Testis (tissue), 3 donors: ENCODE data around the gene RFT1. TPM values are rescaled to one million over a fixed set of nuclear protein-coding genes. Genes with fewer than 3 reads are reported as not detected.

Source experiments
- DNase-seq: peaks from one replicate; pipeline ENCODE4 v3.0.0-alpha.2; 2019
- H3K27ac ChIP-seq, 2 donors: fragments of 200-600 bp; sonication (generic); one replicate each; pipeline ENCODE4 v1.5.1; 2019
- H3K27me3 ChIP-seq: fragments of 200-600 bp; sonication (generic); one replicate; pipeline ENCODE4 v1.5.1; 2019
- H3K36me3 ChIP-seq: fragments of 200-600 bp; sonication (generic); one replicate; pipeline ENCODE4 v1.5.1; 2017; ENCODE audit warnings: low read depth; ENCODE audit errors: missing control alignments
- H3K4me1 ChIP-seq: fragments of 200-600 bp; sonication (generic); one replicate; pipeline ENCODE4 v1.5.1; 2019
- H3K4me3 ChIP-seq, 2 donors: fragments of 200-600 bp; sonication (generic); one replicate each; pipeline ENCODE4 v1.5.1; 2017 to 2019
- H3K9me3 ChIP-seq: fragments of 200-600 bp; sonication (generic); one replicate; pipeline ENCODE4 v1.5.1; 2017
- POLR2A ChIP-seq: fragments of 450-650 bp; IDR thresholded peaks from one replicate; pipeline ENCODE4 v1.6.1; 2017; ENCODE audit warnings: antibody characterized with exemption, mild to moderate bottlenecking, moderate library complexity
- WGBS, 2 donors: methylation state at CpG; one replicate each; pipeline ENCODE4 v1.1.5; 2018; 5-methylcytosine and 5-hydroxymethylcytosine counted together
- intact Hi-C: fragments of 100-400 bp; cut with DNase I; formaldehyde crosslinking; loops from one replicate; pipeline ENCODE4 v1.15.1; 2023; ENCODE audit warnings: low total_unique reads
- polyA plus RNA-seq: library from polyadenylated mRNA; stranded (reverse); fragments of 350-450 nt; fragmentation: Illumina TruSeq; extraction: RNeasy Lipid Tissue Mini Kit (QIAGEN cat#74804); gene quantifications from one replicate; pipeline ENCODE4 v1.2.3, GENCODE V29; 2014; ENCODE audit warnings: low read depth, low replicate concordance; ENCODE audit not compliant: insufficient read depth
- total RNA-seq, 2 donors: library from RNA; depleted of rRNA; stranded (reverse); fragments of >200 nt; gene quantifications; one replicate each; pipeline ENCODE4 v1.2.3, GENCODE V29; 2016
- TF ChIP-seq, protein P1 (sequence below), 3 experiments: fragments of 450-650 bp in 2 of 3; fragments of 200-600 bp in 1 of 3; sonication (generic) in 1 of 3; IDR thresholded peaks; one replicate each; pipeline ENCODE4 v1.5.1; 2016 to 2019; ENCODE audit warnings: antibody characterized with exemption in 3 of 3, mild to moderate bottlenecking in 2 of 3, moderate library complexity in 1 of 3

RFT1 gene
- total and polyA plus RNA-seq, 3 donors from 2014 or later: 27.2 to 36.8 (median 33.9) TPM

DNA sequence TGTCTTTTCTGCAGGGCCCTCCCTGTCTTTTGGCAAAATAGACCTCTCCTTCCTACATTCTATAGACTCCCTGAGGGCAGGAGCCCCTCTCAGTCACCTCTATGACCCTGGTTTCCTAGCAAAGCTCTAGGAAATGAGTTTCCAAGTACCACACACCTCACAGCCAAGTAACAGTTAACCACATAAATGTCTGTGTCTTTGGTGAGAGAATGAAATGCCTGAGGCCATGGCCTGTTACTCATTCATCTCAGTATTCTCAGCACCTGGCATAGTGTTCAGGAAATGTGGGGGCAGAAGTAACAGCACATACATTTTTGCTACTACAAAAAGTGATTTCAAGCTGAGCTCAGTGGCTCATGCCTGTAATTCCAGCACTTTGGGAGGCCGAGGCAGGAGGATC is 21.0 kb downstream of the RFT1 start:
- Histone ChIP-seq H3K4me3 (no peak overlapping the region), H3K27ac (no peak overlapping the region), H3K4me1 (peaks cover 31% of the 10 kb centered on the region), H3K27me3 (no peaks in the 10 kb centered on the region), H3K36me3 (no peaks in the 10 kb centered on the region), H3K9me3 (no peaks in the 10 kb centered on the region)
- TF ChIP-seq, protein P1, sequence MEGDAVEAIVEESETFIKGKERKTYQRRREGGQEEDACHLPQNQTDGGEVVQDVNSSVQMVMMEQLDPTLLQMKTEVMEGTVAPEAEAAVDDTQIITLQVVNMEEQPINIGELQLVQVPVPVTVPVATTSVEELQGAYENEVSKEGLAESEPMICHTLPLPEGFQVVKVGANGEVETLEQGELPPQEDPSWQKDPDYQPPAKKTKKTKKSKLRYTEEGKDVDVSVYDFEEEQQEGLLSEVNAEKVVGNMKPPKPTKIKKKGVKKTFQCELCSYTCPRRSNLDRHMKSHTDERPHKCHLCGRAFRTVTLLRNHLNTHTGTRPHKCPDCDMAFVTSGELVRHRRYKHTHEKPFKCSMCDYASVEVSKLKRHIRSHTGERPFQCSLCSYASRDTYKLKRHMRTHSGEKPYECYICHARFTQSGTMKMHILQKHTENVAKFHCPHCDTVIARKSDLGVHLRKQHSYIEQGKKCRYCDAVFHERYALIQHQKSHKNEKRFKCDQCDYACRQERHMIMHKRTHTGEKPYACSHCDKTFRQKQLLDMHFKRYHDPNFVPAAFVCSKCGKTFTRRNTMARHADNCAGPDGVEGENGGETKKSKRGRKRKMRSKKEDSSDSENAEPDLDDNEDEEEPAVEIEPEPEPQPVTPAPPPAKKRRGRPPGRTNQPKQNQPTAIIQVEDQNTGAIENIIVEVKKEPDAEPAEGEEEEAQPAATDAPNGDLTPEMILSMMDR (IDR thresholded peaks at IDR 0.05): no peak
- no peak for TF ChIP-seq POLR2A
- WGBS, 2 donors: 56 to 59% methylated on average over 1 of the region's 1 CpG
- intact Hi-C loops: no loop called here
- DNase-seq: no peak

DNA sequence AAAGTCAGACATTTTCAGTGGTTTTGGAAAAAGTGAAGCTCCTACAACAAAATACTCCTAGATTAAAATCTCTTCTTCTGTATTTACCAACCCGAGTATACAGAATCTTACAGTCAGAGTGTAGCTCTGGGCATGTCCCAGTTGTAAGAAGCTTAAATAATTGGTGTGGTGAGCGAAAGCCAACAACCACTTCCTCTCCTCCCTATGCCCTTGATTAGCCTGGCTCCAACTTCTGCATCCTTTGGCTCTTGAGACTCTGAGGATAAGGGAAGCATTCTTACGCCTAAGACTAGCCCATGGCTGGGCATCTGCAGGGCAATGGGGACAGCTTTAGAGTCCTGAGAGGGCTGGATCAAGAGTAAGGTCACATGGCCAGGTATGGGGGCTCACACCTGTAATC is 25.5 kb downstream of the RFT1 start:
- intact Hi-C loops: no loop called here
- H3K4me3 ChIP-seq: no peak overlapping the region
- DNase-seq: no peak
- no peak overlapping the region for H3K27ac ChIP-seq
- WGBS, 2 donors: 54 to 63% methylated on average over 3 of the region's 3 CpGs
- peaks cover 8% of the 10 kb centered on the region for H3K4me1 ChIP-seq
- H3K27me3 ChIP-seq: no peaks in the 10 kb centered on the region
- no peaks in the 10 kb centered on the region for H3K9me3 ChIP-seq
- no peaks in the 10 kb centered on the region for H3K36me3 ChIP-seq
- TF ChIP-seq, protein P1 (IDR thresholded peaks at IDR 0.05): no peak
- no peak for TF ChIP-seq POLR2A

DNA sequence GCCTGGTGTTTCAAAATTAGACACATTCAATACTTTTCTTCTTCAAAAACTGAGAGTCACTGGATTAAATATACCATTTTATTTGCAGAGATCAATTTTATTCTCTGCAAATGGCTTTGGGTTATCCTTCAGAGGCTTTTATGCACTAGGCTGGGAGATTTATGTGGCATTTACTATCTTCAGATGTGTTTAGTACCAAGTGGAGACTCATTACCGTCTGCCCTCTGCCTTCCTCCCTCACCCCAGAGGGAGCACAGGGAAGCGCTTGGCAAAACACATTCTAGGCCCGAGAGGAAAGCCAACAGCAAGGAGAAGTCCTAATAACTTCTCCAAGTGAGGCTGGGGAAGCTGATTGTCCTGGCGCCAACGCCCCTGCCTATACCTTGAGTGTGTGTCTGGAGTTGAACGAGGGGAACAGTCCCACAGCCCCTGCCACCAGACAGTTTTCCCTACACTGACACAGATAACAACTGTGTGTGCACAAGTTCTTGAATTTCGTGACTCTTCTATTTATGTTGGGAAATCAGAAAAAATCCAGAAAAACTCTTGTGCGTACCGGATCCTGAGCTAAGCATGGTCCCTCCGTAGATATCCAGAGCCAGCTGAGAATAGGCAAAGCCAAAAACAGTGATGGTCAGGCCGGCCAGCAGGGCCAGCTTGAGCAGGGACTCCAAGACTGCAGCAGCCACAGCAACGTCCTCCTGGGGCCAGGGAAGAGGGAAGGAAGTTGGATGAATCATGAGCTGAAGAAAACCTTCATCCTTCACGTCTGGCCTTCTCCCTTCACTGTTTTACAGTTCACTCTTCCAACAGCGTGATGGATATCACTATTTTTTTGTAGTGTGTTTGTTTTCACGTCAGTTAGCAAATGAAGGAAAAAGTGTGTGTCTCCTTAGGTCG is 26.6 kb downstream of the RFT1 start:
- intact Hi-C loops: no loop called here
- DNase-seq: no peak
- no peaks in the 10 kb centered on the region for H3K9me3 ChIP-seq
- TF ChIP-seq POLR2A: no peak
- TF ChIP-seq, protein P1 (IDR thresholded peaks at IDR 0.05): no peak
- H3K27me3 ChIP-seq: no peaks in the 10 kb centered on the region
- no peaks in the 10 kb centered on the region for H3K36me3 ChIP-seq
- WGBS, 2 donors: 66 to 68% methylated on average over 16 of the region's 16 CpGs
- H3K4me3 ChIP-seq: no peak overlapping the region
- H3K4me1 ChIP-seq: no peaks in the 10 kb centered on the region
- H3K27ac ChIP-seq: no peak overlapping the region

DNA sequence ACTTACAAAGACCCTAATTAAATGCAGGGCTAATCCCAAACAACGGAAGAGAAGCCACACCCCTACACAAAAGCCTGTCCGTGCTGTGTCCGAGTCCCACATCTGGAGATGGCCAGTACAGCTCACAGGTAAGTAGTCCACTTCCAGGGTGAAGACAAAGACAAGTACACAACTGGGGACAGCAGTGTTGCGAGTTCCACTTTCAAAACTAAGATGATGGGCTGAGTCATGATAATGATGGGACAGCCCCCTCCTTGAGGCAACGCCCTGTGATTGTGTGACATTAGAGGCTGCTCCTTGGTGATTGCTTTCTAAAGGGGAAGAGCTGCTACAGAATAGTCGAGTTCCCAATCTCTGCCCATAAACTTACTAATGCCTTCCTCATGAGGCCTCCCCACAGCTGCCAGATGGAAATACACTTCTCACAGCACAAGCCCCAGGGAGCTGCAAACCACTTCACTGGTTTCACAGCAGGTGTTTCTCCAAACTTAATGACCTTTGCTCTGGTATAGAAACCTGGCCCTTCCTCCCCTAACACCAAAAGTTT is 27.6 kb downstream of the RFT1 start:
- H3K4me1 ChIP-seq: no peaks in the 10 kb centered on the region
- H3K4me3 ChIP-seq: no peak overlapping the region
- H3K27me3 ChIP-seq: no peaks in the 10 kb centered on the region
- no peaks in the 10 kb centered on the region for H3K9me3 ChIP-seq
- intact Hi-C loops: no loop called here
- no peak overlapping the region for H3K27ac ChIP-seq
- TF ChIP-seq, protein P1 (IDR thresholded peaks at IDR 0.05): no peak
- TF ChIP-seq POLR2A: no peak
- WGBS, 2 donors: 78 to 81% methylated on average over 6 of the region's 6 CpGs
- no peak for DNase-seq
- H3K36me3 ChIP-seq: no peaks in the 10 kb centered on the region
